H1 (cell line): ENCODE data around the gene HMCN2. TPM values are rescaled to one million over a fixed set of nuclear protein-coding genes. Genes with fewer than 3 reads are reported as not detected.

Experiments
- CTCF ChIA-PET: fragments of 300-600 bp; sonication (Branson Sonifier 250); formaldehyde crosslinking; loops from one replicate; lab custom pipeline; 2021; ENCODE audit not compliant: partially characterized antibody; lab: Charles Lee
- POLR2A ChIA-PET: fragments of 300-600 bp; sonication (Branson Sonifier 250); formaldehyde crosslinking; loops from one replicate; lab custom pipeline; 2021; ENCODE audit warnings: inconsistent platforms; ENCODE audit not compliant: partially characterized antibody; lab: Charles Lee
- DNase-seq, 2 experiments: peaks; one replicate each; pipeline versions ENCODE4 v3.0.0 to v3.0.0-alpha.2; 2010 to 2022; ENCODE audit warnings: low spot score in 2 of 2, low read depth in 1 of 2, mixed read lengths in 1 of 2
- FAIRE-seq: peaks from 2 replicates; lab custom pipeline; 2011; peaks lifted over from hg19 to GRCh38; lab: Jason Lieb, UNC
- H2AFZ ChIP-seq: 2 replicates; pipeline ENCODE4 v1.8.1; 2012; ENCODE audit warnings: low read length, inconsistent platforms
- H2AK5ac ChIP-seq: 2 replicates; pipeline ENCODE4 v1.6.1; 2013; ENCODE audit warnings: low read depth, low read length
- H2BK120ac ChIP-seq: replicated peaks from 2 replicates; pipeline ENCODE3; 2013; ENCODE audit warnings: low read depth, low read length, inconsistent platforms
- H2BK12ac ChIP-seq: 2 replicates; pipeline ENCODE4 v1.6.1; 2013; ENCODE audit warnings: low read depth, low read length
- H2BK15ac ChIP-seq: 2 replicates; pipeline ENCODE4 v1.6.1; 2013; ENCODE audit warnings: low read length
- H2BK20ac ChIP-seq: 2 replicates; pipeline ENCODE4 v1.6.1; 2013; ENCODE audit warnings: low read length
- H2BK5ac ChIP-seq: 2 replicates; pipeline ENCODE4 v1.6.1; 2013; ENCODE audit warnings: low read depth, low read length
- H3K14ac ChIP-seq: 2 replicates; pipeline ENCODE4 v1.6.1; 2013; ENCODE audit warnings: inconsistent platforms; ENCODE audit not compliant: insufficient read length
- H3K18ac ChIP-seq: 2 replicates; pipeline ENCODE4 v1.6.1; 2013; ENCODE audit warnings: low read length; ENCODE audit errors: extremely low read depth
- H3K23ac ChIP-seq: 2 replicates; pipeline ENCODE4 v1.6.1; 2013; ENCODE audit warnings: inconsistent platforms; ENCODE audit not compliant: insufficient read length
- H3K23me2 ChIP-seq: 2 replicates; pipeline ENCODE4 v1.6.1; 2013; ENCODE audit warnings: low read depth, low read length
- H3K27ac ChIP-seq: 2 replicates; pipeline ENCODE4 v1.6.1; 2011; ENCODE audit warnings: low read depth, low read length, inconsistent platforms
- H3K27me3 ChIP-seq, 4 experiments: replicated peaks in 1 of 4; 1 replicate in 1 of 4; 2 replicates in 3 of 4; pipeline versions ENCODE4 v1.6.1 to v1.8.1; 2011 to 2013; ENCODE audit warnings: low read length in 3 of 4, mild to moderate bottlenecking in 3 of 4, inconsistent platforms in 2 of 4, mixed read lengths in 2 of 4, moderate library complexity in 1 of 4; ENCODE audit not compliant: control insufficient read depth in 3 of 4, insufficient read depth in 3 of 4; ENCODE audit errors: extremely low read depth in 1 of 4
- H3K36me3 ChIP-seq, 4 experiments: 2 replicates each; pipeline versions ENCODE4 v1.6.1 to v1.8.1; 2011 to 2013; ENCODE audit warnings: mild to moderate bottlenecking in 4 of 4, low read length in 3 of 4, moderate library complexity in 2 of 4, control low read depth in 1 of 4, inconsistent platforms in 1 of 4; ENCODE audit not compliant: insufficient read depth in 4 of 4, control insufficient read depth in 2 of 4
- H3K4ac ChIP-seq: replicated peaks from 2 replicates; pipeline ENCODE3; 2013; ENCODE audit warnings: low read length, low read depth, mixed read lengths, inconsistent platforms; ENCODE audit not compliant: insufficient read length
- H3K4me1 ChIP-seq, 4 experiments: replicated peaks in 1 of 4; 1 replicate in 1 of 4; 2 replicates in 3 of 4; pipeline versions ENCODE4 v1.6.1 to v1.8.1; 2011 to 2013; ENCODE audit warnings: low read length in 3 of 4, inconsistent platforms in 2 of 4, mixed read lengths in 1 of 4; ENCODE audit not compliant: insufficient read depth in 4 of 4, control insufficient read depth in 3 of 4
- H3K4me2 ChIP-seq, 2 experiments: 2 replicates each; pipeline versions ENCODE4 v1.6.1 to v1.8.1; 2011 to 2013; ENCODE audit warnings: low read depth in 2 of 2, low read length in 2 of 2, control low read depth in 1 of 2, inconsistent platforms in 1 of 2, mild to moderate bottlenecking in 1 of 2; ENCODE audit not compliant: insufficient read depth in 1 of 2
- H3K4me3 ChIP-seq, 4 experiments: fragments of 200-600, 300-600 bp in 1 of 4; sonication (generic), shearing (Covaris generic), sonication (Bioruptor Twin) in 1 of 4; 2 replicates each; pipeline versions ENCODE4 v1.5.1 to v1.8.1; 2011 to 2016; ENCODE audit warnings: low read length in 4 of 4, low read depth in 3 of 4, control low read depth in 2 of 4, inconsistent platforms in 2 of 4, mild to moderate bottlenecking in 2 of 4, mixed read lengths in 1 of 4, moderate library complexity in 1 of 4; ENCODE audit not compliant: insufficient read depth in 2 of 4; ENCODE audit errors: extremely low read depth in 1 of 4
- H3K56ac ChIP-seq: replicated peaks from 2 replicates; pipeline ENCODE3; 2013; ENCODE audit warnings: low read depth, mild to moderate bottlenecking, mixed read lengths, low read length, inconsistent platforms; ENCODE audit not compliant: insufficient read length
- H3K79me1 ChIP-seq: 2 replicates; pipeline ENCODE4 v1.6.1; 2013; ENCODE audit warnings: low read depth, low read length, control low read depth
- H3K79me2 ChIP-seq, 2 experiments: 2 replicates each; pipeline versions ENCODE4 v1.6.1 to v1.8.1; 2012 to 2013; ENCODE audit warnings: low read length in 2 of 2, mild to moderate bottlenecking in 2 of 2, inconsistent platforms in 1 of 2; ENCODE audit not compliant: insufficient read depth in 2 of 2, control insufficient read depth in 1 of 2
- H3K9ac ChIP-seq, 4 experiments: replicated peaks in 1 of 4; 1 replicate in 1 of 4; 2 replicates in 3 of 4; pipeline versions ENCODE4 v1.6.1 to v1.8.1; 2011 to 2013; ENCODE audit warnings: low read depth in 3 of 4, low read length in 3 of 4, control low read depth in 2 of 4, mild to moderate bottlenecking in 2 of 4, moderate library complexity in 2 of 4, inconsistent platforms in 1 of 4; ENCODE audit errors: extremely low read depth in 1 of 4
- H3K9me3 ChIP-seq, 2 experiments: 2 replicates each; pipeline versions ENCODE4 v1.6.1 to v1.8.1; 2012 to 2013; ENCODE audit warnings: mild to moderate bottlenecking in 2 of 2, moderate library complexity in 2 of 2, control low read depth in 1 of 2, inconsistent platforms in 1 of 2, low read depth in 1 of 2, low read length in 1 of 2, mixed read lengths in 1 of 2; ENCODE audit not compliant: insufficient read depth in 2 of 2
- H4K20me1 ChIP-seq, 2 experiments: replicated peaks in 1 of 2; 2 replicates each; pipeline versions ENCODE3 to v1.8.1; 2011 to 2013; ENCODE audit warnings: inconsistent platforms in 2 of 2, low read length in 2 of 2, mild to moderate bottlenecking in 1 of 2; ENCODE audit not compliant: insufficient read depth in 2 of 2, control insufficient read depth in 1 of 2
- H4K5ac ChIP-seq: 2 replicates; pipeline ENCODE4 v1.6.1; 2013; ENCODE audit warnings: low read length, low read depth, mixed read lengths, inconsistent platforms; ENCODE audit not compliant: insufficient read length
- H4K8ac ChIP-seq: 2 replicates; pipeline ENCODE4 v1.8.0; 2013; ENCODE audit warnings: mild to moderate bottlenecking, moderate library complexity, low read length, inconsistent platforms; ENCODE audit not compliant: insufficient read depth; ENCODE audit errors: extremely low read depth
- H4K91ac ChIP-seq: replicated peaks from 2 replicates; pipeline ENCODE3; 2013; ENCODE audit warnings: low read length, mixed read lengths, inconsistent platforms; ENCODE audit not compliant: insufficient read length
- KDM4A ChIP-seq: IDR thresholded peaks from one replicate; pipeline ENCODE4 v1.7.1; 2012; ENCODE audit warnings: low read depth, mild to moderate bottlenecking, moderate library complexity, low read length, inconsistent platforms; ENCODE audit not compliant: severe bottlenecking
- TBP ChIP-seq: IDR thresholded peaks from 2 replicates; pipeline ENCODE4 v1.6.1; 2011; ENCODE audit warnings: low read depth, low read length, improper control_type of control experiment
- WGBS, 2 experiments: shearing (Covaris generic) in 1 of 2; methylation state at CpG; one replicate each; pipeline versions ENCODE4 v1.1.6 to v1.1.7; 2013 to 2015; ENCODE audit warnings: low lambda C conversion rate in 2 of 2, mixed read lengths in 2 of 2, inconsistent platforms in 1 of 2, low coverage in 1 of 2, missing lambda C conversion rate in 1 of 2; ENCODE audit not compliant: insufficient replicate concordance in 2 of 2, insufficient coverage in 1 of 2, insufficient read length in 1 of 2; ENCODE audit errors: extremely low coverage in 1 of 2, missing lambda C conversion rate in 1 of 2; 5-methylcytosine and 5-hydroxymethylcytosine counted together
- polyA plus RNA-seq, 7 experiments: library from polyadenylated mRNA; depleted of rRNA in 3 of 7; stranded (reverse) in 5 of 7; unstranded in 2 of 7; fragments of >200 nt in 5 of 7; fragments of 200-250 nt in 2 of 7; gene quantifications; 1 replicate in 5 of 7; 2 replicates in 1 of 7; 4 replicates in 1 of 7; pipeline versions ENCODE4 v1.2.1 to v1.2.3, GENCODE V29; 2011 to 2013; ENCODE audit warnings: missing spikeins in 2 of 7, mixed read lengths in 2 of 7
- total RNA-seq: library from RNA; stranded (reverse); fragmentation: NEBNext Ultra II Directional; extraction: Animal tissue kit (Norgen Biotek cat#: 25700); gene quantifications from 2 replicates; pipeline ENCODE4 v1.2.1, GENCODE V29; 2021
- TF ChIP-seq, protein P1 (sequence below), 3 experiments: IDR thresholded peaks; 1 replicate in 2 of 3; 2 replicates in 1 of 3; pipeline versions ENCODE4 v1.5.1 to v1.6.1; 2011; ENCODE audit warnings: low read length in 3 of 3, mild to moderate bottlenecking in 3 of 3, inconsistent platforms in 2 of 3, low read depth in 1 of 3, moderate library complexity in 1 of 3; ENCODE audit not compliant: insufficient read depth in 1 of 3; ENCODE audit errors: control extremely low read depth in 1 of 3

HMCN2 gene
- total and polyA plus RNA-seq, 2 of the 8 experiments (the other 6 are each of a cell fraction or from before 2014, with no cell fraction given) = 5.0 to 9.1 TPM

GRCh38 chr9:130299785-130300615, 34.4 kb downstream of the HMCN2 start:
- Histone ChIP-seq H4K8ac (no peak overlapping the region), H3K4me2 (no peak overlapping the region), H3K79me1 (no peaks in the 10 kb centered on the region), H3K9ac (no peak overlapping the region), H2BK12ac (no peak overlapping the region), H4K5ac (no peak overlapping the region), H2BK20ac (no peak overlapping the region), H3K14ac (no peak overlapping the region), H4K20me1 (no peaks in the 10 kb centered on the region), H2AFZ (no peak overlapping the region), H3K4ac (no peak overlapping the region), H3K9me3 (no peaks in the 10 kb centered on the region), H4K91ac (no peak overlapping the region), H2BK5ac (no peak overlapping the region), H2AK5ac (no peak overlapping the region), H2BK120ac (no peak overlapping the region), H3K4me3 (no peak overlapping the region), H3K18ac (no peak overlapping the region), H3K23ac (no peak overlapping the region), H3K4me1 (peaks cover 0 to 7% (median 2%) of the 10 kb centered on the region in 4 experiments; a peak in 5 of 7 replicates), H3K56ac (no peak overlapping the region), H3K36me3 (peaks cover 0 to 13% (median 3%) of the 10 kb centered on the region in 4 experiments; a peak in 4 of 8 replicates), H2BK15ac (no peak overlapping the region), H3K23me2 (peaks cover 10% of the 10 kb centered on the region; the same call in 1 of the 2 replicates)
- CTCF ChIA-PET = interaction anchor here (0.8 to 5.6 kb wide), 10 partner anchors 11 to 60 kb away, joined by 3 to 33 read pairs (median 4); no protein-coding TSS in a partner anchor
- DNase-seq = no peak
- POLR2A ChIA-PET = interaction anchor here (1.2 kb wide), 1 partner anchor 59 kb away, joined by 3 read pairs; no protein-coding TSS in a partner anchor
- TF ChIP-seq TBP = no peak
- TF ChIP-seq, protein P1, sequence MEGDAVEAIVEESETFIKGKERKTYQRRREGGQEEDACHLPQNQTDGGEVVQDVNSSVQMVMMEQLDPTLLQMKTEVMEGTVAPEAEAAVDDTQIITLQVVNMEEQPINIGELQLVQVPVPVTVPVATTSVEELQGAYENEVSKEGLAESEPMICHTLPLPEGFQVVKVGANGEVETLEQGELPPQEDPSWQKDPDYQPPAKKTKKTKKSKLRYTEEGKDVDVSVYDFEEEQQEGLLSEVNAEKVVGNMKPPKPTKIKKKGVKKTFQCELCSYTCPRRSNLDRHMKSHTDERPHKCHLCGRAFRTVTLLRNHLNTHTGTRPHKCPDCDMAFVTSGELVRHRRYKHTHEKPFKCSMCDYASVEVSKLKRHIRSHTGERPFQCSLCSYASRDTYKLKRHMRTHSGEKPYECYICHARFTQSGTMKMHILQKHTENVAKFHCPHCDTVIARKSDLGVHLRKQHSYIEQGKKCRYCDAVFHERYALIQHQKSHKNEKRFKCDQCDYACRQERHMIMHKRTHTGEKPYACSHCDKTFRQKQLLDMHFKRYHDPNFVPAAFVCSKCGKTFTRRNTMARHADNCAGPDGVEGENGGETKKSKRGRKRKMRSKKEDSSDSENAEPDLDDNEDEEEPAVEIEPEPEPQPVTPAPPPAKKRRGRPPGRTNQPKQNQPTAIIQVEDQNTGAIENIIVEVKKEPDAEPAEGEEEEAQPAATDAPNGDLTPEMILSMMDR (IDR thresholded peaks at IDR 0.05; ENCODE audit: control extremely low read depth in 1 of 3, insufficient read depth in 1 of 3, low read depth in 1 of 3, low read length in 3 of 3) = no peak
- TF ChIP-seq KDM4A = no peak
- TF ChIP-seq, all 59 proteins: peak for 0
- H3K27ac ChIP-seq = no peak overlapping the region
- no peaks in the 10 kb centered on the region for H3K27me3 ChIP-seq
- no peaks in the 10 kb centered on the region for H3K79me2 ChIP-seq
- no peak for FAIRE-seq
- WGBS, 2 experiments = 83% methylated on average over 4 of the region's 4 CpGs; no CpG with 5 or more reads in 1 of the 2 experiments
